ENCODE results near the gene LRRFIP2.
"Not testable (repeated sequence)": the region's sequence is repeated elsewhere in the genome, so short reads cannot be mapped to it uniquely, and the experiment has no call there.

The LRRFIP2 gene

DNA sequence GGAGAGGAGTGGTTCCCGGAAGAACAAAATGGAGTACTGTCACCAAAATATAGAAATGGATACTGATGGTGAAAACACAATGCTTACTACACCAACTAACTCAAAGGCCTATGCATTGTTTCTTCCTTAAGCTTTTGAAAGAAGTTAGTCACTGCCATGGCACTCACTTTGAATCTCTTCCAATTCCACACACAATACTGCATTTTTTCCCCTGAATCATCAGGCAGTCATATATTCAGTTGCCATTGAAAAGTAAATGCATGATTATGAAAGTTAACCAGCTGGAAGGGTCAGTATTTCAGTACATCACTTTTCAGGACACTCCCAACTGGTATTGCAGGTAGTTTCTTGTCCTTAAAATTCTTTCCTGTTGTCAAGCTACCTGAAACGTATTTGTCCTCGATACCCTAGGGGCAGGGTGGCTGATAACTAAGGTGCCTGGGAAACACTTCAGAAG is 9.0 kb upstream of the LRRFIP2 start:
- DNase-seq: peak; percentile 24

DNA sequence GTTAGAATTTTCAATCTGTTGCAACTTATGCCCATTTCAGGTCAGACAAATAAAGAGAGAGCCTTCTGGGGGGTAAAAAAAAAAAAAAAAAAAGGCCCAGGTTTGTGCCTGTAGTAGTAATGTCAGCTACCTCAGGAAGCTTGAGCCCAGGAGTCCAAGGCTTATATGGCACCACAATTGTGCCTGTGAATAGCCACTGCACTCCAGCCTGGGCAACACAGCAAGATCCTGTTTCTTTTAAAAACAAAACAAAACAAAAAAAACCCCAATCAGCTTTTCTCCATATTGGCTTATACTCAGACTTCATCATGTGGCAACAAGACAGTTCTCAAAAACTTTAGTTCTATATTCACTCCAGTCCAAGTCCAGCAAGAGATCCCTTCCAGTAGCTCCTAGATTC is 8.4 kb upstream of the LRRFIP2 start:
- no peak for DNase-seq

DNA sequence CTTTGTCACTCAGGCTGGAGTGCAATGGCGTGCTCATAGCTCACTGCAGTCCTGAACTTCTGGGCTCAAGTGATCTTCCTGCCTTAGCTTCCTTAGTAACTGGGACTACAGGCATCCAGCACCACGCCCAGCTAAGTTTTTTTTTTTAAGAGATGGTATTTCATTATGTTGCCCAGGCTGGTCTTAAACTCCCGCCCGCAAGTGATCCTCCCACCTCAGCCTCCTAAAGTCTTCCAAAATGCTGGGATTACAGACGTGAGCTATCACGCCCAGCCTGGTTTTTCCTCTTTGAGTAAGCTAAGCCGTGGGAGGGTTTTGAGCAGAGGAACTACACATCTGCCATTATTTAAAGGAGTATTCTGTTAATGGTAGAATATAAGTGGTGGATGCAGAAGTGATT is 7.4 kb upstream of the LRRFIP2 start:
- no peak for DNase-seq

- no peak for DNase-seq
Measured at GRCh38 chr3:37179144-37179967, 5.0 kb upstream of the LRRFIP2 start.

- no peak for DNase-seq
Measured at GRCh38 chr3:37173806-37174205, 576 bp downstream of the LRRFIP2 start.

DNA sequence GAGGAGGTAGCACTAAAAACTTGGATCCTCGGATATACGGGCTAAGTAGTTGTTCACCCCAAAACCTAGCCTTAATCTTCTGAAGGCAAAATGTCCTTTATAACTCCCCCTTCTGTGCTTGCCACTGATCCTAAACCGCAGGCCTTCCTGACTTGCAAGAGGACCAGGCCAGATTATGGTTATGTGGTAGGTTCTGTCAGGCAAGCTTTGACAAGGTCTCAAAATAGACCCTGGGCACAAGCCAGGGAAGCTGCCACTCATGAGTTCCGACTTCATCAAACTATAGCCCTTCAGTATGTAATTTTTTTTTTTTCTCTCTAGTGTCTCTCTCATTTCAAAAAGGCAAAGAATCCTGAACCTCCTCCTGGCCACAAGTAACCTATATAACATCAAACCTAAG is 3.2 kb downstream of the LRRFIP2 start:
- no peak for DNase-seq

DNA sequence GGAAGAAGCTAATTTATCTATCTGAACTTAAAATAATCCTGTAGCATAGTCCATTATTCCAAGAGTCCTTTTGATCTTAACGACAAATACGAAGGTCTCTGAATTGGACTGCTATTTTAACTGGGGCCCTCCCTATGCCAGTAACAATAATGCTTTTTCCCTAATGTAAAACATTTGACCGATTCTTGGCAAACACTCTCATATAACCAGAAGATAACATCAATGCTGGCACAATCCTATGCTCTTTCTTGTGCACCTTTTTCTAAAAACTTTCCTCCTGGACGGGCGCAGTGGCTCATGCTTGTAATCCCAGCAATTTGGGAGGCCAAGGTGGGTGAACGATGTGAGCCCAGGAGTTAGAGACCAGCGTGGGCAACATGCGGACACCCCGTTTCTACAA is 3.9 kb downstream of the LRRFIP2 start:
- DNase-seq: no peak

- no peak for DNase-seq
Measured at GRCh38 chr3:37170060-37170459, 4.3 kb downstream of the LRRFIP2 start.

- DNase-seq: no peak
Measured at GRCh38 chr3:37168896-37169295, 5.5 kb downstream of the LRRFIP2 start.

DNA sequence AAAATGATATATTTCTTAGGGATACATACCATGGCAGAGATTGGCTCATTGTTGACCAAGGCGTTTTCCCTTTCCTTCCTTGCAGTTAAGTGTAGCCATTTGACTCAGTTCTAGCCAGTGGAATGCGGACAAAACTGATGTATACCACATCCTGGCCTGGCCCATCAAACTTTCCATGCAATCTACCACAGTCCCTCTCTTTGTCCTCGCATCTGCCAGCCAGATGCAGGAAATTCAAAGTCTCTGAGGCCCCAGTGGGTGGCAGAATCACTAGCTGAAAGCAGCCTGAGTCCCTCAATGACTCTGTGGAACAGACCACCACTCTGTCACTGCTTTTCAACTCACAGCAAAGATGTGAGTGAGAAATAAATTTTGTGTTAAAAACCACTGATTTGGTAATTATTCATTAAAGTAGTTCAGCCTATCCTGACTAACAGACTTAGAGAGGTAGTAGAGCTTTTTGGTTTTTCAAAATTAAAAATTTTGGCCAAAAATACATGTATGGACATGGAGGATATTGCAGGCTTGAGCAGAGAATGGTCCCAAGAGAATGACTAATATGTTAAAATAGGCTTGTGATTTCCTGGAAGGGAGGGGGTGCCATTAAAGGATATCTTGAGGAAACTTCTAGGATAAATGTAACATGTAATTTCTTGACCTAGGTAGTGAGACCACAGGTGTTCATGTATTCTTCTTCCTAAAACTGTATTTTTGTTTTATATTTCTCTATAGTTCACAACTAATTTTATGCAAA is 10.9 kb downstream of the LRRFIP2 start:
- DNase-seq: no peak

DNA sequence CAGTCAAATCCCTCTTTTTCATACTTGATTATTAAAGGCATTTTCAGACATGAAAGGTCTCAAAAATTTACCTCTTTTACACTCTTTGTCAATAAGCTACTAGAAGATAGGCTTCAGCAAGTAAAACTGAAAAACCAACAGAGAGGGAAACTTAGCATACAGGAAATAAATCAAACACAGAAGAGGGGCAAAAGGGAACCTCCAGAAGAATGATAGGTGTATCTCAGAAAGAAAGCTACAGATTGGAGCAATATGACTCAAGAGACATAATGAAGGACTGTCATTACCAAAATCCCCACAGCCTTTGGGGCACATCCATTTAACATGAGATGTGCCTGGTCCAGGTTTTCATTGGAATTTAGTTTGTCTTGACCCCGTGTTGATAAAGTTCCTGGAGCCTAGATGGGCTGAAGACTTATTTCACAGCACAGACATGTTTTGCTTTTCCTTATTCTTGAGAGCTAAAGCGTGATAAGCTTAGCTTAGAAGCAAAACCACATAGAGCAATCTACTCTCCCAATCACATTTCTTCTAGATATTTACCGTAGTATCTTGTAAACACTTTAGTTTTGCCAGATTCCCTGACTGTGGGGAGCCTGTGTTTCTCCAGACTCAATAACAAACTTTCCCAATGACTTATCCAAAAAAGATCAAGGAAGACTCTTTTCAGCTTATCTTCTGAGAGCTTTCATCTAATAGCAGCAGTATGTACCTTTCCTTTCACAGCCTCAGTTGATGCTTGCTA is 11.7 kb downstream of the LRRFIP2 start:
- DNase-seq: no peak

DNA sequence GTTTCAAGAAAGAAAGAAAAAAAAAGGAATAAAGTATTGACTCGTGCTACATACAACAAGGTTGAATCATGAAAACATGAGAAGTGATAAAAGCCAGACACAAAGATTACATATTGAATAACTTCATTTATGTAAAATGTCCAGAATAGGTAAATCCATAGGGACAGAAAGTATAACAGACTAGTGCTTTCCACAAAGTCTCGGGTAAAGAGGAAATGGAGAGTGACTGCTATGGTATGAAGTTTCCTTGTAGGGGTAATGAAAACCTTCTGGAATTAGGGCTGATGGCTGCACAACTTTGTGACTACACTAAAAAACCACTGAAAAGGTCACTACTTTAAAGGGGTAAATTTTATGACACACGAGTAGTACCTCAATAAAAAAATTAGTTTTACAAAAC is 13.0 kb downstream of the LRRFIP2 start:
- DNase-seq: no peak

GRCh38 chr3:37155782-37156181 is 18.6 kb downstream of the LRRFIP2 start:
- DNase-seq: no peak

- no peak for DNase-seq
Measured at GRCh38 chr3:37154668-37155314, 19.6 kb downstream of the LRRFIP2 start.

DNA sequence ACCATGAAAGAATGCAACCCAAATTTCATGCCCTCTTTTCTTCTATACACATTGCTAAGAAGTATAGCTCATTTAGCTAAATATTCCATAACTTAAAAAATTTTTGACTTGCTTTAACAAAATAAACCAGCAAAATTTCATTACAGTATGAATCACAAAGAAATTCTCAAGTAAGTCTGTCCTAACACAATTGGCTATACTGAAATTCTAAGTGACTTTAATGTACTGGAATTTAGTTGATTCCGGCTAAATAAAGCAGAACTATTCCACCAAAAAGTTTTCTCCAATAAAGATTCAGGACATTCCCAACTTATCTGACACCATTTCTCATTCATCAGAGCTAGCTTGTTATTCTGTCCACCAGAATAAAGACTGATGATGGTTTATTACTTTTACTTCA is 23.8 kb downstream of the LRRFIP2 start:
- DNase-seq: no peak

- no peak for DNase-seq
Measured at GRCh38 chr3:37149257-37149656, 25.1 kb downstream of the LRRFIP2 start.

- no peak for DNase-seq
Measured at GRCh38 chr3:37148208-37148607, 26.2 kb downstream of the LRRFIP2 start.

GRCh38 chr3:37147666-37148065 is 26.7 kb downstream of the LRRFIP2 start:
- no peak for DNase-seq

DNA sequence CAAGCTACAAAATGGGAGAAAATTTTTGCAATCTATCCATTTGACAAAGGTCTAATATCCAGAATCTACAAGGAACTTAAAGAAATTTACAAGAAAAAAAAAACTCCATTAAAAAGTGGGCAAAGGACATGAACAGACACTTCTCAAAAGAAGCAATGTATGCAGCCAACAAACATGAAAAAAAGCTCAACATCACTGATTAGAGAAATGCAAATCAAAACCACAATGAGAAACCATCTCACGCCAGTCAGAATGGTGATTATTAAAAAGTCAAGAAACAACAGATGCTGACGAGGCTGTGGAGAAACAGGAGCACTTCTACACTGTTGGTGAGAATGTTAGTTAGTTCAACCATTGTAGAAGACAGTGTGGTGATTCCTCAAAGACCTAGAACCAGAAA is 27.5 kb downstream of the LRRFIP2 start:
- not testable (repeated sequence) for DNase-seq

- no peak for DNase-seq
Measured at GRCh38 chr3:37145611-37146010, 28.8 kb downstream of the LRRFIP2 start.

GRCh38 chr3:37144806-37145205 is 29.6 kb downstream of the LRRFIP2 start:
- no peak for DNase-seq

DNA sequence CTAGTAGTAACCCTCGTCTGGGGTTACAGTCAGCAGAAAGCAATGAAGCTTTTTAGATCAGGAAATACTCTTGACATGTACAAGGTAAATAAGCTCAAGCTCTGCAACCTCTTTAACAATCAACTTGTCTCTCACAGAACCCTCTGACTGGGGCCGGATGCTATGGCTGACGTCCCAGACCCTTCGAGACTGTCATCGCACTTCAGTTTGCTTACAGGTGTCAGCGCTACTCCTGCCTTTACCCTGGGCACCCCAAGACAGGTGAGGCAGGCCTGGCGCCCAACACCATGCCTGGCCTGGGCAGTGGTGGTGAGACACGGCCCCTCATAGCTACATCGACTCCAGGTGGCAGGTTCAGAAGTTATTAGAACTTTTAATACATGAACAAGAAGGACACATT is 30.6 kb downstream of the LRRFIP2 start:
- DNase-seq: no peak

DNA sequence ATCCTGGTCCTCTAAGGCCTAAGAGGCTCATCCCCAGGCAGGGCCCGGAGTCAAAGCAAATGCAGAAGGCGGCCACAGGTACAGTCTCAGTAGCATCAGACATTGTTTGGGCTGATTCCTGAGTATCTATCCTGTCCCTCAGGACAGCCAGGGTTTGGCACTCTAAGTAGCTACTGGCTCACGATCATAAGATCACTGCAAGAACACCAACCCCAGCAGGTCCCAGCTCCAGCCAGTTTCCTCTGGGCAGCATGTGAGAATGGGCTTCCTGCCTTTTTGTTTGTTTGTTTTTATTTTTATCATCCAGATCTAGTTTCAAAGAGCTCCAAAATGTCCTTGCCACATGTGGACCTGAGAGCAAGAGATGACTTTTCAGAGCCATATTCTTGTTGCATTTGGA is 32.7 kb downstream of the LRRFIP2 start:
- no peak for DNase-seq

All from T1000 (cell line).